ENCODE data around the gene CD47.

The CD47 gene

GRCh38 chr3:108046247-108046646, 44.6 kb downstream of the CD47 start:
- DNase-seq = no peak

GRCh38 chr3:108044699-108045098, 46.1 kb downstream of the CD47 start:
- no peak for DNase-seq

- DNase-seq = no peak
Observed at GRCh38 chr3:108042300-108042699, 48.5 kb downstream of the CD47 start.

GRCh38 chr3:108041253-108041652, 49.6 kb downstream of the CD47 start:
- DNase-seq = no peak

GRCh38 chr3:108037770-108038169, 53.1 kb downstream of the CD47 start:
- DNase-seq = no peak

- no peak for DNase-seq
Observed at GRCh38 chr3:108036984-108037741, 53.7 kb downstream of the CD47 start.

- DNase-seq = no peak
Observed at GRCh38 chr3:108036401-108036800, 54.4 kb downstream of the CD47 start.

GRCh38 chr3:108035751-108036150, 55.1 kb downstream of the CD47 start:
- DNase-seq = no peak

- DNase-seq = no peak
Observed at GRCh38 chr3:108031895-108032294, 58.9 kb downstream of the CD47 start.

- no peak for DNase-seq
Observed at GRCh38 chr3:108030960-108031359, 59.9 kb downstream of the CD47 start.

- no peak for DNase-seq
Observed at GRCh38 chr3:108029466-108029865, 61.4 kb downstream of the CD47 start.

- no peak for DNase-seq
Observed at GRCh38 chr3:108028896-108029295, 61.9 kb downstream of the CD47 start.

- DNase-seq = no peak
Observed at GRCh38 chr3:108025177-108025576, 65.7 kb downstream of the CD47 start.

- DNase-seq = no peak
Observed at GRCh38 chr3:108024146-108024850, 66.5 kb downstream of the CD47 start.

GRCh38 chr3:108022256-108023150, 68.3 kb downstream of the CD47 start:
- DNase-seq = no peak

GRCh38 chr3:108021533-108021932, 69.3 kb downstream of the CD47 start:
- DNase-seq = no peak

GRCh38 chr3:108021131-108021530, 69.7 kb downstream of the CD47 start:
- no peak for DNase-seq

- no peak for DNase-seq
Observed at GRCh38 chr3:108018552-108018951, 72.3 kb downstream of the CD47 start.

GRCh38 chr3:108017587-108017986, 73.2 kb downstream of the CD47 start:
- no peak for DNase-seq

- no peak for DNase-seq
Observed at GRCh38 chr3:108014943-108015342, 75.9 kb downstream of the CD47 start.

GRCh38 chr3:108013141-108014055, 77.4 kb downstream of the CD47 start:
- no peak for DNase-seq

- DNase-seq = no peak
Observed at GRCh38 chr3:108012304-108012703, 78.5 kb downstream of the CD47 start.
